Spinal cord (tissue), 10 donors: ENCODE measurements around the gene FOS. TPM values are rescaled to one million over a fixed set of nuclear protein-coding genes. Genes with fewer than 3 reads are reported as not detected.
A peak's percentile ranks its signal among the peaks of the same experiment; 100 is the strongest.
"Not testable (repeated sequence)": the region's sequence is repeated elsewhere in the genome, so short reads cannot be mapped to it uniquely, and the experiment has no call there.

Experiments
- DNase-seq, 6 donors: peaks; one replicate each; pipeline versions ENCODE4 v3.0.0 to v3.0.0-alpha.2; 2013 to 2015; ENCODE audit warnings: low spot score in 6 of 6, low read depth in 4 of 6
- H3K27ac ChIP-seq: one replicate; pipeline ENCODE4 v1.5.1; 2013; ENCODE audit warnings: low read depth, low read length, control low read depth
- H3K27me3 ChIP-seq: one replicate; pipeline ENCODE4 v1.6.1; 2013; ENCODE audit warnings: low read length; ENCODE audit not compliant: control insufficient read depth, insufficient read depth
- H3K36me3 ChIP-seq: one replicate; pipeline ENCODE4 v1.6.1; 2013; ENCODE audit warnings: low read length; ENCODE audit not compliant: control insufficient read depth, insufficient read depth
- H3K4me1 ChIP-seq: one replicate; pipeline ENCODE4 v1.6.1; 2013; ENCODE audit warnings: low read length; ENCODE audit not compliant: control insufficient read depth, insufficient read depth
- H3K4me3 ChIP-seq: one replicate; pipeline ENCODE4 v1.5.1; 2013; ENCODE audit warnings: low read depth, low read length, control low read depth
- H3K9me3 ChIP-seq: one replicate; pipeline ENCODE4 v1.6.1; 2013; ENCODE audit warnings: low read length; ENCODE audit not compliant: control insufficient read depth, insufficient read depth
- WGBS: methylation state at CpG from one replicate; pipeline ENCODE4 v1.1.5; 2013; ENCODE audit warnings: missing lambda C conversion rate; ENCODE audit not compliant: insufficient coverage; 5-methylcytosine and 5-hydroxymethylcytosine counted together
- polyA plus RNA-seq, 2 donors: library from polyadenylated mRNA; unstranded; fragments of 120-200 nt; gene quantifications; one replicate each; pipeline ENCODE4 v1.2.1, GENCODE V29; 2013; ENCODE audit not compliant: insufficient read length in 2 of 2
- total RNA-seq, 2 donors: library from RNA; depleted of rRNA in 1 of 2; stranded (reverse); fragments of 120-200 nt in 1 of 2; fragments of >200 nt in 1 of 2; gene quantifications; one replicate each; pipeline versions ENCODE4 v1.2.3 to v1.2.4, GENCODE V29; 2013 to 2014
- donor health status: healthy.

The FOS gene
- total and polyA plus RNA-seq, 4 donors, result 124 to 842 (median 271) TPM

- H3K27ac ChIP-seq, H3K36me3 ChIP-seq, DNase-seq, H3K9me3 ChIP-seq, H3K27me3 ChIP-seq, H3K4me3 ChIP-seq: not testable (repeated sequence)
- 95% methylated on average over 9 of the region's 14 CpGs for WGBS
- peaks cover 25% of the 10 kb centered on the region for H3K4me1 ChIP-seq
Measured at GRCh38 chr14:75309561-75309960, 30.9 kb downstream of the FOS start.

- Histone ChIP-seq H3K4me1 (peaks cover 33% of the 10 kb centered on the region), H3K27me3 (no peaks in the 10 kb centered on the region), H3K36me3 (no peaks in the 10 kb centered on the region), H3K9me3 (no peaks in the 10 kb centered on the region), H3K4me3 (no peak overlapping the region), H3K27ac (peak overlapping the region; percentile 96)
- WGBS, result 9% methylated on average over 11 of the region's 13 CpGs
- peak in 5 of 6 donors; percentile 79 to 97 (median 87) for DNase-seq
Measured at GRCh38 chr14:75310295-75311111, 31.9 kb downstream of the FOS start.

GRCh38 chr14:75311356-75311755 lies 32.7 kb downstream of the FOS start:
- Histone ChIP-seq H3K4me1 (peaks cover 41% of the 10 kb centered on the region), H3K27me3 (no peaks in the 10 kb centered on the region), H3K9me3 (no peaks in the 10 kb centered on the region), H3K4me3 (no peak overlapping the region), H3K27ac (peak overlapping the region; percentile 96), H3K36me3 (no peaks in the 10 kb centered on the region)
- 54% methylated on average over 3 of the region's 4 CpGs for WGBS
- peak in 1 of 6 donors; percentile 57 for DNase-seq

- Histone ChIP-seq H3K27ac (no peak overlapping the region), H3K36me3 (no peaks in the 10 kb centered on the region), H3K4me3 (no peak overlapping the region), H3K4me1 (peaks cover 40% of the 10 kb centered on the region), H3K9me3 (no peaks in the 10 kb centered on the region), H3K27me3 (no peaks in the 10 kb centered on the region)
- no CpG with 5 or more reads among the region's 4 CpGs for WGBS
- DNase-seq, result no peak
Measured at GRCh38 chr14:75312341-75312740, 33.7 kb downstream of the FOS start.

- Histone ChIP-seq H3K27me3 (no peaks in the 10 kb centered on the region), H3K27ac (no peak overlapping the region)
- 100% methylated on average over 3 of the region's 5 CpGs for WGBS
Measured at GRCh38 chr14:75313294-75313693, 34.7 kb downstream of the FOS start.

GRCh38 chr14:75315144-75315543 lies 36.5 kb downstream of the FOS start:
- Histone ChIP-seq H3K36me3 (no peaks in the 10 kb centered on the region), H3K4me1 (peaks cover 32% of the 10 kb centered on the region), H3K27me3 (no peaks in the 10 kb centered on the region), H3K27ac (peak overlapping the region; percentile 75), H3K4me3 (no peak overlapping the region), H3K9me3 (no peaks in the 10 kb centered on the region)
- WGBS, result 27% methylated on average over 4 of the region's 4 CpGs
- DNase-seq, result peak in 3 of 6 donors; percentile 69 to 87 (median 82)

More at GRCh38 chr14:75313294-75313693, 34.7 kb downstream of the FOS start:
- no peaks in the 10 kb centered on the region for H3K9me3 ChIP-seq
- peaks cover 35% of the 10 kb centered on the region for H3K4me1 ChIP-seq
- H3K4me3 ChIP-seq, result no peak overlapping the region
- no peaks in the 10 kb centered on the region for H3K36me3 ChIP-seq
- DNase-seq, result no peak

- no peak overlapping the region for H3K4me3 ChIP-seq
- WGBS, result 91% methylated on average over 4 of the region's 4 CpGs
Measured at GRCh38 chr14:75317148-75317547, 38.5 kb downstream of the FOS start.

GRCh38 chr14:75318353-75318752 lies 39.7 kb downstream of the FOS start:
- no peak overlapping the region for H3K27ac ChIP-seq
- no peaks in the 10 kb centered on the region for H3K27me3 ChIP-seq
- no peaks in the 10 kb centered on the region for H3K9me3 ChIP-seq
- no peaks in the 10 kb centered on the region for H3K36me3 ChIP-seq
- DNase-seq, result no peak
- H3K4me3 ChIP-seq, result no peak overlapping the region
- peaks cover 16% of the 10 kb centered on the region for H3K4me1 ChIP-seq

More at GRCh38 chr14:75317148-75317547, 38.5 kb downstream of the FOS start:
- H3K4me1 ChIP-seq, result peaks cover 16% of the 10 kb centered on the region
- no peaks in the 10 kb centered on the region for H3K9me3 ChIP-seq
- DNase-seq, result no peak
- no peaks in the 10 kb centered on the region for H3K36me3 ChIP-seq
- no peaks in the 10 kb centered on the region for H3K27me3 ChIP-seq
- no peak overlapping the region for H3K27ac ChIP-seq

GRCh38 chr14:75319021-75319420 lies 40.4 kb downstream of the FOS start:
- DNase-seq, result no peak
- Histone ChIP-seq H3K4me1 (peaks cover 16% of the 10 kb centered on the region), H3K27ac (no peak overlapping the region), H3K36me3 (no peaks in the 10 kb centered on the region), H3K27me3 (no peaks in the 10 kb centered on the region), H3K4me3 (no peak overlapping the region), H3K9me3 (no peaks in the 10 kb centered on the region)
- WGBS, result 86% methylated on average over 1 of the region's 2 CpGs

- Histone ChIP-seq H3K27ac (no peak overlapping the region), H3K27me3 (no peaks in the 10 kb centered on the region), H3K4me1 (peaks cover 12% of the 10 kb centered on the region), H3K36me3 (no peaks in the 10 kb centered on the region), H3K4me3 (no peak overlapping the region), H3K9me3 (no peaks in the 10 kb centered on the region)
- WGBS, result 87% methylated on average over 3 of the region's 7 CpGs
- DNase-seq, result no peak
Measured at GRCh38 chr14:75320196-75320595, 41.6 kb downstream of the FOS start.
